IPS-18c (cell line): ENCODE measurements around the gene CHD9.
"Not testable (repeated sequence)": the region's sequence is repeated elsewhere in the genome, so short reads cannot be mapped to it uniquely, and the experiment has no call there.

Experiments used
- H3K4me3 ChIP-seq: 2 replicates; pipeline ENCODE4 v1.7.0; 2013; ENCODE audit warnings: low read depth, mild to moderate bottlenecking, low read length, moderate library complexity; ENCODE audit not compliant: insufficient read depth
- H3K9me3 ChIP-seq: one replicate; pipeline ENCODE4 v1.6.1; 2013; ENCODE audit warnings: mild to moderate bottlenecking, low read length, moderate library complexity; ENCODE audit not compliant: control insufficient read depth, insufficient read depth

CHD9 gene

DNA sequence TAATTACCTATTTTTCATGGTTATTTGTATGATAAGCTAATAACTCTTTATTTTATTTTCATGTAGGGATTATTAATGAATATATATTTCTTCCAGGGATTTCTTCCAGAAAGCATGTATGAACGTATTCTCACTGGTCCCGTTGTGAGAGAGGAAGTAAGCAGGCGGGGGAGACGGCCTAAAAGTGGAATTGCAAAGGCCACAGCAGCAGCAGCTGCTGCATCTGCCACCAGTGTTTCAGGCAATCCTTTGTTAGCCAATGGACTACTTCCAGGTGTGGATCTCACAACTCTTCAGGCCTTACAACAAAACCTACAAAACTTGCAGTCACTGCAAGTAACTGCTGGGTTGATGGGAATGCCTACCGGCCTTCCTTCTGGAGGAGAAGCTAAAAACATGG lies 269.1 kb downstream of the CHD9 start:
- no peak overlapping the region for H3K4me3 ChIP-seq
- no peaks in the 10 kb centered on the region for H3K9me3 ChIP-seq

DNA sequence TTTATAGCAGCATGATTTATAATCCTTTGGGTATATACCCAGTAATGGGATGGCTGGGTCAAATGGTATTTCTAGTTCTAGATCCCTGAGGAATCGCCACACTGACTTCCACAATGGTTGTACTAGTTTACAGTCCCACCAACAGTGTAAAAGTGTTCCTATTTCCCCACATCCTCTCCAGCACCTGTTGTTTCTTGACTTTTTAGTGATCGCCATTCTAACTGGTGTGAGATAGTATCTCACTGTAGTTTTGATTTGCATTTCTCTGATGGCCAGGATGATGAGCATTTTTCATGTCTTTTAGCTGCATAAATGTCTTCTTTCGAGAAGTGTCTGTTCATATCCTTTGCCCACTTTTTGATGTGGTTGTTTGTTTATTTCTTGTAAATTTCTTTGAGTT lies 276.2 kb downstream of the CHD9 start:
- not testable (repeated sequence) for H3K4me3 ChIP-seq, H3K9me3 ChIP-seq

GRCh38 chr16:53334581-53334980 lies 279.8 kb downstream of the CHD9 start:
- no peaks in the 10 kb centered on the region for H3K9me3 ChIP-seq
- H3K4me3 ChIP-seq: no peak overlapping the region

DNA sequence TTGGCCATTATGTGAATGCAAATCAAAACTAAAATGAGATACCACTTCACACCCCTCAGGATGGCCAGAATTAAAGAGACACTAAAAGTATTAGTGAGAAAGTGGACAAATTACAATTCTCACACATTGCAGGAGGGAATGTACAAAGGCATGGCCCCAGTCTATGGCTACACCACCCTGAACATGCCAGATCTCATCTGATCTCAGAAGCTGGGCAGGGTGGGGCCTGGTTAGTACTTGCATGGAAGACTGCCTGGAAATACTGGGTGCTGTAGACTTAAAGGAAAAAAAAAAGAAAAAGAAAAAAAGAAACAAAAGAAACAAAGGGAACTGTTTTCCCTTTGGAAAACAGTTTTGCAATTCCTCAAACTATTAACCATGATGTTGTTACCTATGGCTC lies 282.5 kb downstream of the CHD9 start:
- no peaks in the 10 kb centered on the region for H3K9me3 ChIP-seq

GRCh38 chr16:53341792-53342191 lies 287.0 kb downstream of the CHD9 start:
- H3K9me3 ChIP-seq: no peaks in the 10 kb centered on the region
- no peak overlapping the region for H3K4me3 ChIP-seq

More for the DNA sequence above, 282.5 kb downstream of the CHD9 start:
- no peak overlapping the region for H3K4me3 ChIP-seq

- Histone ChIP-seq H3K4me3 (no peak overlapping the region), H3K9me3 (peaks cover 11% of the 10 kb centered on the region)
Observed at GRCh38 chr16:53355064-53355463, 300.3 kb downstream of the CHD9 start.

GRCh38 chr16:53356478-53357207 lies 301.9 kb downstream of the CHD9 start:
- H3K4me3 ChIP-seq: no peak overlapping the region
- peaks cover 5% of the 10 kb centered on the region for H3K9me3 ChIP-seq

GRCh38 chr16:53357208-53357586 lies 302.4 kb downstream of the CHD9 start:
- no peak overlapping the region for H3K4me3 ChIP-seq
- H3K9me3 ChIP-seq: peaks cover 5% of the 10 kb centered on the region

DNA sequence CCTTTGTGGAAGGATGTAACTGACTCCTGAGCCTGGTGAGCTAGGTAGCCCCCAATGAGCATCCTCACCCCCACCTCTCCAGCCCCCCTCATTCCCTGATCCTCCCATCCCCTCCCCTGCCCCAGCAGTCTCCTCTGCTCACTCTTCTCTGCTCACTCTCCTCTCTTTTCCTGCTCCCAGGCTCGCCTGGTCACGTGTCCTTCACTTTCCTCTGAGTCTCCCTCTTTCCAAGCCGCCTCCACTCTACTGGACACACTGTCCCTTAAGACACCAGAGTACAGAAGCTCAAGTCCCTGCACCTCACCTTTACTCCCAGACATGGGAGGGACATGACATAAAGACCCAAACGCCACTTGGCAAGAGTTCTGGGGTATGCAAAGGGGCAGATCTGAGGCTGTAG lies 303.2 kb downstream of the CHD9 start:
- Histone ChIP-seq H3K4me3 (no peak overlapping the region), H3K9me3 (peaks cover 2% of the 10 kb centered on the region)

DNA sequence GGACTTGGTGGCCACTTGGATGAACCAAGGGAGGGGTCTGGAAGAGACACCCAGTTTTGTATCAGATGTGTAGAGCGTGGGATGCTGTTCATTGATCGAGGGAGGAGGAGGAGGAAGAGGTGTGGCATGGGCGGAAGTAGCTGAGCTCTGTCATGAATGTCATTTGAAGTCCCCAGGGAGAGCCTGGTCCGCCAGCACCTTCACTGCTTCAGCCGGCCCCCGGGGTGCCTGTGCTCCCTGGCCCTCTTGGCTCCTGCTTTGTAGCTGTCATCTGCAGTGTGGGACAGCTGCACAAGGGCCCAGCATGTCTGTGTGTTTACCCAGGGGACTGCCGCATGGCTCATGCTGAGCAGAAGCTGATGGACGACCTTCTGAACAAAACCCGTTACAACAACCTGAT lies 304.1 kb downstream of the CHD9 start:
- peaks cover 2% of the 10 kb centered on the region for H3K9me3 ChIP-seq
- H3K4me3 ChIP-seq: no peak overlapping the region

- Histone ChIP-seq H3K4me3 (no peak overlapping the region), H3K9me3 (no peaks in the 10 kb centered on the region)
Observed at GRCh38 chr16:53369921-53370320, 315.1 kb downstream of the CHD9 start.

- Histone ChIP-seq H3K4me3 (no peak overlapping the region), H3K9me3 (no peaks in the 10 kb centered on the region)
Observed at GRCh38 chr16:53370827-53371226, 316.0 kb downstream of the CHD9 start.

- H3K9me3 ChIP-seq: no peaks in the 10 kb centered on the region
- peak overlapping the region; percentile 52; the same call in 1 of the 2 replicates for H3K4me3 ChIP-seq
Observed at GRCh38 chr16:53372992-53373871, 318.4 kb downstream of the CHD9 start.

DNA sequence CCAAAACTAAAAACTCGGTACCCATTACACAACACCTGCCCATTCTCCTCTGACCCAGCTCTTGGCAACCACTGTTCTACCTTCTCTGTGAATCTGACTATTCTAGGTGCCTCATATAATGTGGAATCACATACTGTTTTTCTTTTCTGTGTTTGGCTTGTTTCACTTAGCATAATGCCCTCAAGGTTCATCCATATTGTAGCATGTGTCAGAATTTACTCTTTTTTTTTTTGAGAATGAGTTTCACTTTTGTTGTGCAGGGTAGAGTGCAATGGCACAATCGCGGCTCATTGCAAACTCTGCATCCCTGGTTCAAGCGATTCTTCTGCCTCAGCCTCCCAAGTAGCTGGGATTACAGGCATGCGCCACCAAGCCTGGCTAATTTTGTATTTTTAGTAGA lies 320.0 kb downstream of the CHD9 start:
- Histone ChIP-seq H3K9me3 (no peaks in the 10 kb centered on the region), H3K4me3 (no peak overlapping the region)

DNA sequence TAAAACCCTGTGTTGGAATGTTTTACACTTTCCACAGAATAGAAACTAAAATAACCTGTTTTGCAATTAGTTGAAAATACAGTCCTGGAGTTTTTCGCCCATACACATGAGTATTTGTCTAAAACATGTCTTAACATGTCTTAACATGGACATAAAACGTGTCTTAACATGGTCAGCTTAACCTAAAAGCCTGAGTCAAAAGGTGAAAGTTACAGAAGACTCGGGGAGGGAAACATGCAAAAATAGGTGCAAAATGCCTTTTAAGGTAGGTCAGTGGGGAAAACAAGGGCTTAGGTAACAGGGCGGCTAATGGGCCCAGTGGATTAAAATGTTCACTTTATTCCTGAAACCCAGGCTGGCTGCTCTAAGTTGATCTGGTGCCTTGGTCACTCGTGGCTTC lies 323.3 kb downstream of the CHD9 start:
- H3K4me3 ChIP-seq: no peak overlapping the region
- no peaks in the 10 kb centered on the region for H3K9me3 ChIP-seq
